Calu3 (cell line): ENCODE measurements around the gene RMND5A. TPM values are rescaled to one million over a fixed set of nuclear protein-coding genes. Genes with fewer than 3 reads are reported as not detected.

Experiments
- BruUV-seq: library from RNA; stranded (reverse); fragments of 400-500 nt; replicated peaks from 2 replicates; lab custom pipeline; 2021; lab: Mats Ljungman, UMichigan
- CTCF ChIA-PET: fragments of 300-600 bp; sonication (Branson Sonifier 250); formaldehyde crosslinking; loops from one replicate; lab custom pipeline; 2022; ENCODE audit warnings: antibody characterized with exemption; lab: Charles Lee
- DNase-seq: peaks from one replicate; pipeline ENCODE4 v3.0.0; 2022
- H3K27ac Mint-ChIP-seq: one replicate; pipeline ENCODE4 v1.8.0; 2022; ENCODE audit warnings: mixed read lengths; ENCODE audit not compliant: unreplicated experiment
- H3K27me3 Mint-ChIP-seq: one replicate; pipeline ENCODE4 v1.8.0; 2022; ENCODE audit warnings: mixed read lengths; ENCODE audit not compliant: unreplicated experiment
- H3K36me3 Mint-ChIP-seq: one replicate; pipeline ENCODE4 v1.8.0; 2022; ENCODE audit warnings: mild to moderate bottlenecking, moderate library complexity, mixed read lengths; ENCODE audit not compliant: insufficient read depth, unreplicated experiment
- H3K4me1 Mint-ChIP-seq: one replicate; pipeline ENCODE4 v1.8.0; 2022; ENCODE audit warnings: mild to moderate bottlenecking, low read depth, mixed read lengths; ENCODE audit not compliant: unreplicated experiment
- H3K4me3 Mint-ChIP-seq: one replicate; pipeline ENCODE4 v1.8.0; 2022; ENCODE audit warnings: mild to moderate bottlenecking, low read depth, moderate library complexity, mixed read lengths; ENCODE audit not compliant: unreplicated experiment
- H3K9me3 Mint-ChIP-seq: one replicate; pipeline ENCODE4 v1.8.0; 2022; ENCODE audit warnings: low read depth, mixed read lengths; ENCODE audit not compliant: unreplicated experiment
- CTCF ChIP-seq: fragments of 200-600 bp; IDR thresholded peaks from one replicate; pipeline ENCODE4 v1.8.0; 2022; ENCODE audit warnings: antibody characterized with exemption; ENCODE audit not compliant: unreplicated experiment
- intact Hi-C: fragments of 100-400 bp; cut with micrococcal nuclease; formaldehyde crosslinking; loops from one replicate; pipeline ENCODE4 v1.10.0; 2022; ENCODE audit not compliant: unreplicated experiment
- total RNA-seq: library from RNA; stranded (reverse); gene quantifications from 2 replicates; pipeline ENCODE4 v1.2.3, GENCODE V29; 2022

RMND5A gene
- total RNA-seq, 1 experiment from 2014 or later = 52.4 TPM

GRCh38 chr2:86673986-86674670 lies 46.0 kb upstream of the RMND5A start:
- CTCF ChIA-PET = no interaction called here
- BruUV-seq = no TSS peak
- peaks cover 10% of the 10 kb centered on the region for H3K4me1 Mint-ChIP-seq
- no peak overlapping the region for H3K4me3 Mint-ChIP-seq
- no peak for DNase-seq
- no peak overlapping the region for H3K27ac Mint-ChIP-seq
- no peaks in the 10 kb centered on the region for H3K27me3 Mint-ChIP-seq
- intact Hi-C loops = loop anchor here (2.0 kb wide), 2 partner anchors 53 to 155 kb away; no protein-coding TSS in a partner anchor
- H3K36me3 Mint-ChIP-seq = no peaks in the 10 kb centered on the region
- no peak for TF ChIP-seq CTCF
- no peaks in the 10 kb centered on the region for H3K9me3 Mint-ChIP-seq

- Mint-ChIP-seq H3K27me3 (no peaks in the 10 kb centered on the region), H3K4me3 (no peak overlapping the region), H3K4me1 (peaks cover 10% of the 10 kb centered on the region), H3K27ac (no peak overlapping the region), H3K36me3 (no peaks in the 10 kb centered on the region), H3K9me3 (no peaks in the 10 kb centered on the region)
- BruUV-seq = no TSS peak
- intact Hi-C loops = loop anchor here (1.0 to 2.0 kb wide), 3 partner anchors 54 to 279 kb away; no protein-coding TSS in a partner anchor
- CTCF ChIA-PET = interaction anchor here (1.2 to 1.5 kb wide), 2 partner anchors 30 to 279 kb away, joined by 3 to 7 read pairs; no protein-coding TSS in a partner anchor
- no peak for DNase-seq
- no peak for TF ChIP-seq CTCF
These were observed 45.0 kb upstream of the RMND5A start for GRCh38 chr2:86675104-86675503.

GRCh38 chr2:86675511-86676015 lies 44.5 kb upstream of the RMND5A start:
- intact Hi-C loops = loop anchor here (1.0 to 2.0 kb wide), 3 partner anchors 55 to 279 kb away; no protein-coding TSS in a partner anchor
- no peaks in the 10 kb centered on the region for H3K36me3 Mint-ChIP-seq
- peaks cover 10% of the 10 kb centered on the region for H3K4me1 Mint-ChIP-seq
- CTCF ChIA-PET = interaction anchor here (1.1 to 1.5 kb wide), 3 partner anchors 26 to 279 kb away, joined by 3 to 7 read pairs (median 4); no protein-coding TSS in a partner anchor
- no peak overlapping the region for H3K27ac Mint-ChIP-seq
- no peak overlapping the region for H3K4me3 Mint-ChIP-seq
- H3K27me3 Mint-ChIP-seq = no peaks in the 10 kb centered on the region
- TF ChIP-seq CTCF = peak; percentile 40
- H3K9me3 Mint-ChIP-seq = no peaks in the 10 kb centered on the region
- DNase-seq = peak; percentile 25
- BruUV-seq = no TSS peak

- BruUV-seq = no TSS peak
- CTCF ChIA-PET = no interaction called here
- no peak overlapping the region for H3K4me3 Mint-ChIP-seq
- H3K27ac Mint-ChIP-seq = no peak overlapping the region
- TF ChIP-seq CTCF = no peak
- no peak for DNase-seq
- intact Hi-C loops = no loop called here
- H3K4me1 Mint-ChIP-seq = no peaks in the 10 kb centered on the region
- no peaks in the 10 kb centered on the region for H3K36me3 Mint-ChIP-seq
- no peaks in the 10 kb centered on the region for H3K9me3 Mint-ChIP-seq
- H3K27me3 Mint-ChIP-seq = no peaks in the 10 kb centered on the region
These were observed 42.3 kb upstream of the RMND5A start for GRCh38 chr2:86677816-86678215.
